ENCODE results near the gene ARHGAP19. TPM values are rescaled to one million over a fixed set of nuclear protein-coding genes. Genes with fewer than 3 reads are reported as not detected.

The ARHGAP19 gene
- total RNA-seq, 4 donors from 2014 or later: 4.5 to 8.4 (median 7.4) TPM

GRCh38 chr10:97179311-97179710 is 113.1 kb downstream of the ARHGAP19 start:
- Histone ChIP-seq H3K27me3 (peaks cover 65% of the 10 kb centered on the region), H3K9me3 (no peaks in the 10 kb centered on the region), H3K27ac (no peak overlapping the region), H3K4me1 (peaks cover 0 to 4% (median 0%) of the 10 kb centered on the region in 4 donors), H3K4me3 (no peak overlapping the region), H3K36me3 (no peaks in the 10 kb centered on the region)
- in situ Hi-C loops (cut with MboI; ENCODE audit: low pct_ligation_motif_present in 1 of 4, low pct_unique_long_range_greater_than_20kb in 1 of 4, low sequenced_read_pairs in 3 of 4) (no loop called here), intact Hi-C loops (cut with DNase I; ENCODE audit: low total_unique reads) (no loop called here)
- 42% methylated on average over 6 of the region's 6 CpGs; no CpG with 5 or more reads in 1 of the 2 donors for WGBS, 2 donors (ENCODE audit: low coverage in 1 of 2)
- DNase-seq: no peak
- TF ChIP-seq POLR2AphosphoS5 (IDR thresholded peaks at IDR 0.05): no peak
- TF ChIP-seq POLR2A (IDR thresholded peaks at IDR 0.05): no peak
- TF ChIP-seq CTCF (IDR thresholded peaks at IDR 0.05): no peak
- no peak for TF ChIP-seq EP300 (IDR thresholded peaks at IDR 0.05; ENCODE audit: low read depth)

- DNase-seq: no peak
- H3K4me1 ChIP-seq: peaks cover 0 to 4% (median 0%) of the 10 kb centered on the region in 4 donors
- H3K36me3 ChIP-seq: no peaks in the 10 kb centered on the region
- H3K9me3 ChIP-seq: no peaks in the 10 kb centered on the region
- no peak overlapping the region for H3K4me3 ChIP-seq
- H3K27ac ChIP-seq: no peak overlapping the region
- intact Hi-C loops (cut with DNase I; ENCODE audit: low total_unique reads): no loop called here
- in situ Hi-C loops (cut with MboI; ENCODE audit: low pct_ligation_motif_present in 1 of 4, low pct_unique_long_range_greater_than_20kb in 1 of 4, low sequenced_read_pairs in 3 of 4): no loop called here
- TF ChIP-seq EP300 (IDR thresholded peaks at IDR 0.05; ENCODE audit: low read depth): no peak
- no peak for TF ChIP-seq POLR2AphosphoS5 (IDR thresholded peaks at IDR 0.05)
- TF ChIP-seq POLR2A (IDR thresholded peaks at IDR 0.05): no peak
- no peak for TF ChIP-seq CTCF (IDR thresholded peaks at IDR 0.05)
- H3K27me3 ChIP-seq: peaks cover 54% of the 10 kb centered on the region
- 66 to 79% methylated on average over 4 to 5 of the region's 5 CpGs for WGBS, 2 donors (ENCODE audit: low coverage in 1 of 2)
Observed at GRCh38 chr10:97178074-97178473, 114.4 kb downstream of the ARHGAP19 start.

GRCh38 chr10:97176226-97176625 is 116.2 kb downstream of the ARHGAP19 start:
- Histone ChIP-seq H3K9me3 (no peaks in the 10 kb centered on the region), H3K36me3 (no peaks in the 10 kb centered on the region), H3K4me3 (no peak overlapping the region), H3K4me1 (peaks cover 0 to 4% (median 0%) of the 10 kb centered on the region in 4 donors), H3K27ac (no peak overlapping the region), H3K27me3 (peaks cover 39% of the 10 kb centered on the region)
- in situ Hi-C loops (cut with MboI; ENCODE audit: low pct_ligation_motif_present in 1 of 4, low pct_unique_long_range_greater_than_20kb in 1 of 4, low sequenced_read_pairs in 3 of 4): no loop called here
- 61 to 87% methylated on average over 3 to 5 of the region's 5 CpGs for WGBS, 2 donors (ENCODE audit: low coverage in 1 of 2)
- intact Hi-C loops (cut with DNase I; ENCODE audit: low total_unique reads): no loop called here
- TF ChIP-seq POLR2A (IDR thresholded peaks at IDR 0.05) (no peak), POLR2AphosphoS5 (IDR thresholded peaks at IDR 0.05) (no peak), CTCF (IDR thresholded peaks at IDR 0.05) (no peak), EP300 (IDR thresholded peaks at IDR 0.05; ENCODE audit: low read depth) (no peak)
- DNase-seq: no peak

- H3K4me3 ChIP-seq: no peak overlapping the region
- WGBS, 2 donors (ENCODE audit: low coverage in 1 of 2): 94 to 100% methylated on average over 1 to 4 of the region's 4 CpGs
- DNase-seq: no peak
- no peak overlapping the region for H3K27ac ChIP-seq
- H3K9me3 ChIP-seq: no peaks in the 10 kb centered on the region
- TF ChIP-seq POLR2A (IDR thresholded peaks at IDR 0.05): no peak
- peaks cover 0 to 4% (median 0%) of the 10 kb centered on the region in 4 donors for H3K4me1 ChIP-seq
- H3K27me3 ChIP-seq: peaks cover 38% of the 10 kb centered on the region
- H3K36me3 ChIP-seq: no peaks in the 10 kb centered on the region
- in situ Hi-C loops (cut with MboI; ENCODE audit: low pct_ligation_motif_present in 1 of 4, low pct_unique_long_range_greater_than_20kb in 1 of 4, low sequenced_read_pairs in 3 of 4) (no loop called here), intact Hi-C loops (cut with DNase I; ENCODE audit: low total_unique reads) (no loop called here)
Observed at GRCh38 chr10:97175586-97175985, 116.9 kb downstream of the ARHGAP19 start.

- Histone ChIP-seq H3K27ac (no peak overlapping the region), H3K4me1 (peaks cover 0 to 4% (median 0%) of the 10 kb centered on the region in 4 donors), H3K9me3 (no peaks in the 10 kb centered on the region), H3K27me3 (peaks cover 32% of the 10 kb centered on the region), H3K4me3 (no peak overlapping the region), H3K36me3 (no peaks in the 10 kb centered on the region)
- no peak for DNase-seq
- intact Hi-C loops (cut with DNase I; ENCODE audit: low total_unique reads): no loop called here
- TF ChIP-seq CTCF (IDR thresholded peaks at IDR 0.05) (no peak), EP300 (IDR thresholded peaks at IDR 0.05; ENCODE audit: low read depth) (no peak), POLR2A (IDR thresholded peaks at IDR 0.05) (no peak), POLR2AphosphoS5 (IDR thresholded peaks at IDR 0.05) (no peak)
- in situ Hi-C loops (cut with MboI; ENCODE audit: low pct_ligation_motif_present in 1 of 4, low pct_unique_long_range_greater_than_20kb in 1 of 4, low sequenced_read_pairs in 3 of 4): no loop called here
Observed at GRCh38 chr10:97174941-97175340, 117.5 kb downstream of the ARHGAP19 start.

All from transverse colon (tissue), 4 donors.